KOPT-K1 (cell line): ENCODE measurements around the gene ZNF277.
"Not testable (repeated sequence)": the region's sequence is repeated elsewhere in the genome, so short reads cannot be mapped to it uniquely, and the experiment has no call there.

Experiments
- H3K27ac ChIP-seq: fragments of 200-600 bp; sonication (generic); 2 replicates; pipeline ENCODE4 v1.5.1; 2016; ENCODE audit warnings: antibody characterized with exemption, mild to moderate bottlenecking, low read depth, low read length; ENCODE audit not compliant: poor library complexity, severe bottlenecking
- H3K36me3 ChIP-seq: fragments of 200-600 bp; sonication (generic); 2 replicates; pipeline ENCODE4 v1.5.1; 2017; ENCODE audit warnings: antibody characterized with exemption, mild to moderate bottlenecking, low read length, moderate library complexity; ENCODE audit not compliant: insufficient read depth
- H3K9me3 ChIP-seq: fragments of 200-600 bp; sonication (generic); 2 replicates; pipeline ENCODE4 v1.5.1; 2017; ENCODE audit warnings: antibody characterized with exemption, low read length, mild to moderate bottlenecking; ENCODE audit not compliant: insufficient read depth, poor library complexity, severe bottlenecking

The ZNF277 gene

GRCh38 chr7:112249967-112250366, 43.5 kb downstream of the ZNF277 start:
- H3K36me3 ChIP-seq, H3K9me3 ChIP-seq, H3K27ac ChIP-seq: not testable (repeated sequence)

- Histone ChIP-seq H3K36me3 (no peaks in the 10 kb centered on the region), H3K27ac (no peak overlapping the region)
Observed at GRCh38 chr7:112252141-112252540, 45.6 kb downstream of the ZNF277 start.

GRCh38 chr7:112252691-112253090, 46.2 kb downstream of the ZNF277 start:
- H3K27ac ChIP-seq: no peak overlapping the region
- peaks cover 6% of the 10 kb centered on the region for H3K9me3 ChIP-seq
- H3K36me3 ChIP-seq: no peaks in the 10 kb centered on the region

More at GRCh38 chr7:112252141-112252540, 45.6 kb downstream of the ZNF277 start:
- peaks cover 6% of the 10 kb centered on the region for H3K9me3 ChIP-seq

- Histone ChIP-seq H3K36me3 (no peaks in the 10 kb centered on the region), H3K27ac (no peak overlapping the region), H3K9me3 (peaks cover 1% of the 10 kb centered on the region)
Observed at GRCh38 chr7:112254156-112254555, 47.7 kb downstream of the ZNF277 start.

- no peaks in the 10 kb centered on the region for H3K9me3 ChIP-seq
- no peaks in the 10 kb centered on the region for H3K36me3 ChIP-seq
- peak overlapping the region; percentile 13 for H3K27ac ChIP-seq
Observed at GRCh38 chr7:112254709-112255387, 48.4 kb downstream of the ZNF277 start.

- no peak overlapping the region for H3K27ac ChIP-seq
Observed at GRCh38 chr7:112255388-112255720, 48.9 kb downstream of the ZNF277 start.

GRCh38 chr7:112257073-112257472, 50.6 kb downstream of the ZNF277 start:
- Histone ChIP-seq H3K9me3 (no peaks in the 10 kb centered on the region), H3K27ac (no peak overlapping the region), H3K36me3 (no peaks in the 10 kb centered on the region)

More at GRCh38 chr7:112255388-112255720, 48.9 kb downstream of the ZNF277 start:
- Histone ChIP-seq H3K9me3 (no peaks in the 10 kb centered on the region), H3K36me3 (no peaks in the 10 kb centered on the region)

- no peaks in the 10 kb centered on the region for H3K36me3 ChIP-seq
- no peak overlapping the region for H3K27ac ChIP-seq
- H3K9me3 ChIP-seq: no peaks in the 10 kb centered on the region
Observed at GRCh38 chr7:112260911-112261310, 54.4 kb downstream of the ZNF277 start.

GRCh38 chr7:112262036-112262435, 55.5 kb downstream of the ZNF277 start:
- H3K9me3 ChIP-seq: no peaks in the 10 kb centered on the region
- H3K36me3 ChIP-seq: no peaks in the 10 kb centered on the region
- H3K27ac ChIP-seq: no peak overlapping the region

- H3K9me3 ChIP-seq: no peaks in the 10 kb centered on the region
- H3K27ac ChIP-seq: no peak overlapping the region
- no peaks in the 10 kb centered on the region for H3K36me3 ChIP-seq
Observed at GRCh38 chr7:112262855-112263487, 56.5 kb downstream of the ZNF277 start.

GRCh38 chr7:112263519-112263918, 57.0 kb downstream of the ZNF277 start:
- no peak overlapping the region for H3K27ac ChIP-seq
- no peaks in the 10 kb centered on the region for H3K9me3 ChIP-seq
- H3K36me3 ChIP-seq: no peaks in the 10 kb centered on the region

- no peak overlapping the region for H3K27ac ChIP-seq
- H3K36me3 ChIP-seq: no peaks in the 10 kb centered on the region
- H3K9me3 ChIP-seq: no peaks in the 10 kb centered on the region
Observed at GRCh38 chr7:112266141-112266540, 59.6 kb downstream of the ZNF277 start.

- Histone ChIP-seq H3K27ac (no peak overlapping the region), H3K9me3 (no peaks in the 10 kb centered on the region), H3K36me3 (no peaks in the 10 kb centered on the region)
Observed at GRCh38 chr7:112266595-112267270, 60.2 kb downstream of the ZNF277 start.

GRCh38 chr7:112267944-112268691, 61.6 kb downstream of the ZNF277 start:
- H3K27ac ChIP-seq: no peak overlapping the region
- H3K9me3 ChIP-seq: no peaks in the 10 kb centered on the region
- no peaks in the 10 kb centered on the region for H3K36me3 ChIP-seq

- no peak overlapping the region for H3K27ac ChIP-seq
- no peaks in the 10 kb centered on the region for H3K9me3 ChIP-seq
- H3K36me3 ChIP-seq: no peaks in the 10 kb centered on the region
Observed at GRCh38 chr7:112271162-112271561, 64.7 kb downstream of the ZNF277 start.
